SK-N-SH treated with all-trans-retinoic acid at 6 μM for 48 hours (cell line): ENCODE measurements around the gene TNN.

Source experiments
- ATAC-seq: fragments of 200-7000 bp; cut with Tn5 transposase; 3 replicates; pipeline ENCODE4 v1.9.1; 2020; ENCODE audit warnings: mild to moderate bottlenecking, moderate library complexity
- BACH2 ChIP-seq: fragments of 250-450 bp; sonication (Bioruptor Pico); IDR thresholded peaks from 2 replicates; pipeline ENCODE4 v1.9.0; 2021; ENCODE audit warnings: mild to moderate bottlenecking, borderline replicate concordance
- CSDC2 ChIP-seq: fragments of 250-450 bp; sonication (Bioruptor Pico); IDR thresholded peaks from 2 replicates; pipeline ENCODE4 v1.5.0; 2020; ENCODE audit warnings: mild to moderate bottlenecking, moderate library complexity
- CSRNP3 ChIP-seq: fragments of 250-450 bp; sonication (Bioruptor Pico); IDR thresholded peaks from 2 replicates; pipeline ENCODE4 v1.5.1; 2021; ENCODE audit warnings: mild to moderate bottlenecking, moderate library complexity
- ESRRG ChIP-seq: fragments of 250-450 bp; sonication (Bioruptor Pico); IDR thresholded peaks from 2 replicates; pipeline ENCODE4 v1.6.1; 2021; ENCODE audit warnings: mild to moderate bottlenecking
- GLIS3 ChIP-seq: fragments of 250-450 bp; sonication (Bioruptor Pico); IDR thresholded peaks from 2 replicates; pipeline ENCODE4 v1.5.0; 2020; ENCODE audit warnings: mild to moderate bottlenecking, moderate library complexity
- OSR1 ChIP-seq: fragments of 250-450 bp; sonication (Bioruptor Pico); IDR thresholded peaks from 2 replicates; pipeline ENCODE4 v1.8.0; 2022; ENCODE audit warnings: moderate library complexity, mild to moderate bottlenecking, inconsistent platforms
- POU6F1 ChIP-seq: fragments of 250-450 bp; sonication (Bioruptor Pico); IDR thresholded peaks from 2 replicates; pipeline ENCODE4 v1.8.0; 2021; ENCODE audit warnings: low read depth, mild to moderate bottlenecking, moderate library complexity, borderline replicate concordance
- PPARA ChIP-seq: fragments of 250-450 bp; sonication (Bioruptor Pico); IDR thresholded peaks from 2 replicates; pipeline ENCODE4 v1.5.0; 2020; ENCODE audit warnings: mild to moderate bottlenecking, borderline replicate concordance
- RARB ChIP-seq: fragments of 250-450 bp; sonication (Bioruptor Pico); IDR thresholded peaks from 2 replicates; pipeline ENCODE4 v1.8.0; 2021; ENCODE audit warnings: mild to moderate bottlenecking, moderate library complexity
- SNAI2 ChIP-seq: fragments of 250-450 bp; sonication (Bioruptor Pico); IDR thresholded peaks from 2 replicates; pipeline ENCODE4 v1.5.0; 2020; ENCODE audit warnings: mild to moderate bottlenecking, moderate library complexity
- TCF4 ChIP-seq: fragments of 250-450 bp; sonication (Bioruptor Pico); IDR thresholded peaks from 2 replicates; pipeline ENCODE4 v1.8.0; 2021; ENCODE audit warnings: mild to moderate bottlenecking, moderate library complexity, borderline replicate concordance
- TOX ChIP-seq: fragments of 250-450 bp; sonication (Bioruptor Pico); IDR thresholded peaks from 2 replicates; pipeline ENCODE4 v1.8.0; 2021; ENCODE audit warnings: mild to moderate bottlenecking, moderate library complexity, borderline replicate concordance
- ZC3H10 ChIP-seq: fragments of 250-450 bp; sonication (Bioruptor Pico); IDR thresholded peaks from 2 replicates; pipeline ENCODE4 v1.5.1; 2021; ENCODE audit warnings: mild to moderate bottlenecking, moderate library complexity
- ZFP30 ChIP-seq: fragments of 450-650 bp; formaldehyde crosslinking; IDR thresholded peaks from 2 replicates; pipeline ENCODE4 v1.5.0; 2022; ENCODE audit warnings: mild to moderate bottlenecking, moderate library complexity
- ZNF70 ChIP-seq: fragments of 450-650 bp; formaldehyde crosslinking; IDR thresholded peaks from 2 replicates; pipeline ENCODE4 v1.5.0; 2020; ENCODE audit warnings: mild to moderate bottlenecking, moderate library complexity
- TF ChIP-seq, protein P1 (sequence below): fragments of 250-450 bp; sonication (Bioruptor Pico); IDR thresholded peaks from 2 replicates; pipeline ENCODE4 v1.8.0; 2020; ENCODE audit warnings: mild to moderate bottlenecking, moderate library complexity, borderline replicate concordance
- TF ChIP-seq, protein P2 (sequence below): fragments of 250-450 bp; sonication (Bioruptor Pico); IDR thresholded peaks from 2 replicates; pipeline ENCODE4 v1.5.0; 2020; ENCODE audit warnings: mild to moderate bottlenecking, moderate library complexity

The TNN gene

DNA sequence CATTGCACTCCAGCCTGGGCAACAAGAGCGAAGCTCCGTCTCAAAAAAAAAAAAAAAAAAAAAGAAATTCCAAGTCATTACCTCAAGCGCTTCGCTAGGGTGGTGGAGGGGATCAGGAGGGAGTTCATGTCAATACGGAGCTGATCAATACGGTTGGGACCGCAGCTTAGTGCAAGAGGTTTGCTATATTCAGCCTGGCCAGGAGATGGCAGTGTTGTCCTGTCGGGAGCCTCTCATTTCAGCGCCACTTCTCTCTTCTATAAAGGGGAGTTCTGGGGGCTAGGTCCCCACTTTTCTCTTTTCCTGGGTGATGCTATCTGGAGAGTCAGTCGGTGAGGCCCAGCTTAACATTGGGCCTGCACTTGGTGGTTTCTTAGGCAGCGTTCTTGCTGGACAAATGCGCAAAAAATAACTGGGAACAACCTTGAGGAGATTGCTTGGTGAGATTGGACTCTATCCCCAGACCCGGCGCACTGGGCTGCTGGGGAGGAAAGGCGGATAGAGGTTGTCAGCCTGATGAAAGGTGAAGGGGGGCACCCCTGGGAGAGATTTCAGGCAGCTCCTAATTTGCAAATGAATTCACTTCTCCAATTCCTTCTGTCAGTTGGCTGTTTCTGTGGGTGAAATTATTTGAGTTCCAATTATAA lies 84.5 kb downstream of the TNN start:
- ATAC-seq = peak; percentile 82
- TF ChIP-seq ESRRG (CRISPR knock-in tag) = no peak
- TF ChIP-seq PPARA (CRISPR knock-in tag) = no peak
- no peak for TF ChIP-seq POU6F1
- TF ChIP-seq GLIS3 (CRISPR knock-in tag) = no peak
- no peak for TF ChIP-seq ZNF70 (CRISPR knock-in tag)
- no peak for TF ChIP-seq TOX (CRISPR knock-in tag)

GRCh38 chr1:175154629-175155472 lies 87.2 kb downstream of the TNN start:
- no peak for TF ChIP-seq SNAI2 (CRISPR knock-in tag)
- TF ChIP-seq ZC3H10 = no peak
- no peak for TF ChIP-seq CSDC2 (CRISPR knock-in tag)
- TF ChIP-seq OSR1 (CRISPR knock-in tag) = no peak
- TF ChIP-seq TCF4 = no peak
- TF ChIP-seq, protein P1, sequence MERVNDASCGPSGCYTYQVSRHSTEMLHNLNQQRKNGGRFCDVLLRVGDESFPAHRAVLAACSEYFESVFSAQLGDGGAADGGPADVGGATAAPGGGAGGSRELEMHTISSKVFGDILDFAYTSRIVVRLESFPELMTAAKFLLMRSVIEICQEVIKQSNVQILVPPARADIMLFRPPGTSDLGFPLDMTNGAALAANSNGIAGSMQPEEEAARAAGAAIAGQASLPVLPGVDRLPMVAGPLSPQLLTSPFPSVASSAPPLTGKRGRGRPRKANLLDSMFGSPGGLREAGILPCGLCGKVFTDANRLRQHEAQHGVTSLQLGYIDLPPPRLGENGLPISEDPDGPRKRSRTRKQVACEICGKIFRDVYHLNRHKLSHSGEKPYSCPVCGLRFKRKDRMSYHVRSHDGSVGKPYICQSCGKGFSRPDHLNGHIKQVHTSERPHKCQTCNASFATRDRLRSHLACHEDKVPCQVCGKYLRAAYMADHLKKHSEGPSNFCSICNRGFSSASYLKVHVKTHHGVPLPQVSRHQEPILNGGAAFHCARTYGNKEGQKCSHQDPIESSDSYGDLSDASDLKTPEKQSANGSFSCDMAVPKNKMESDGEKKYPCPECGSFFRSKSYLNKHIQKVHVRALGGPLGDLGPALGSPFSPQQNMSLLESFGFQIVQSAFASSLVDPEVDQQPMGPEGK (CRISPR knock-in tag) = no peak
- no peak for TF ChIP-seq TOX (CRISPR knock-in tag)
- ATAC-seq = peak; percentile 55

GRCh38 chr1:175155473-175155856 lies 87.8 kb downstream of the TNN start:
- TF ChIP-seq ZNF70 (CRISPR knock-in tag) (no peak), BACH2 (CRISPR knock-in tag) (no peak), RARB (no peak), ESRRG (CRISPR knock-in tag) (no peak), TOX (CRISPR knock-in tag) (no peak), POU6F1 (no peak), GLIS3 (CRISPR knock-in tag) (no peak)
- TF ChIP-seq, protein P1 (CRISPR knock-in tag) = no peak
- ATAC-seq = no peak

DNA sequence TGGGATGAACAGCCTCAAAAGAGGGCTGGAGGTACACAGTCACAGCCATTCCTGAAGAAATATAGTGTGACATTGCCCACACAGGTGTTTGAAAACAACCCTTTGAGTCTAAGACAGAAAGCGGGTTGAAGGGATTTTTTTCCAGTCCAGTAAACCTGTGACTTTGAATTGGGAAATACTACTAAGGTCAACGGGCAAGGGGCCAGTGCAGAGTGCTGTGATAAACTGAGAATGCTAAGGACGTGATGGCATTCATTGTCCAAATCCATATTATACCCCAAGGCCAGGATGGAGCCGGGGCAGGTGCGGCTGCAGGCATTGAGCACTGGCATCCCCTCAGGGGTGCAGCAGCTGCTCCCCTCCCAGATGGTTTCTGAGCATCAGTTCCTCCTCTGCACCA lies 88.3 kb downstream of the TNN start:
- no peak for ATAC-seq
- TF ChIP-seq PPARA (CRISPR knock-in tag) (no peak), ZC3H10 (no peak), TCF4 (no peak), ZFP30 (CRISPR knock-in tag) (no peak), CSRNP3 (CRISPR knock-in tag) (no peak)
- TF ChIP-seq, protein P2, sequence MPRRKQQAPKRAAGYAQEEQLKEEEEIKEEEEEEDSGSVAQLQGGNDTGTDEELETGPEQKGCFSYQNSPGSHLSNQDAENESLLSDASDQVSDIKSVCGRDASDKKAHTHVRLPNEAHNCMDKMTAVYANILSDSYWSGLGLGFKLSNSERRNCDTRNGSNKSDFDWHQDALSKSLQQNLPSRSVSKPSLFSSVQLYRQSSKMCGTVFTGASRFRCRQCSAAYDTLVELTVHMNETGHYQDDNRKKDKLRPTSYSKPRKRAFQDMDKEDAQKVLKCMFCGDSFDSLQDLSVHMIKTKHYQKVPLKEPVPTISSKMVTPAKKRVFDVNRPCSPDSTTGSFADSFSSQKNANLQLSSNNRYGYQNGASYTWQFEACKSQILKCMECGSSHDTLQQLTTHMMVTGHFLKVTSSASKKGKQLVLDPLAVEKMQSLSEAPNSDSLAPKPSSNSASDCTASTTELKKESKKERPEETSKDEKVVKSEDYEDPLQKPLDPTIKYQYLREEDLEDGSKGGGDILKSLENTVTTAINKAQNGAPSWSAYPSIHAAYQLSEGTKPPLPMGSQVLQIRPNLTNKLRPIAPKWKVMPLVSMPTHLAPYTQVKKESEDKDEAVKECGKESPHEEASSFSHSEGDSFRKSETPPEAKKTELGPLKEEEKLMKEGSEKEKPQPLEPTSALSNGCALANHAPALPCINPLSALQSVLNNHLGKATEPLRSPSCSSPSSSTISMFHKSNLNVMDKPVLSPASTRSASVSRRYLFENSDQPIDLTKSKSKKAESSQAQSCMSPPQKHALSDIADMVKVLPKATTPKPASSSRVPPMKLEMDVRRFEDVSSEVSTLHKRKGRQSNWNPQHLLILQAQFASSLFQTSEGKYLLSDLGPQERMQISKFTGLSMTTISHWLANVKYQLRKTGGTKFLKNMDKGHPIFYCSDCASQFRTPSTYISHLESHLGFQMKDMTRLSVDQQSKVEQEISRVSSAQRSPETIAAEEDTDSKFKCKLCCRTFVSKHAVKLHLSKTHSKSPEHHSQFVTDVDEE (CRISPR knock-in tag) = no peak
